Right forelimb (tissue), 1 donor: ENCODE measurements around the gene DUSP16.
A peak's percentile ranks its signal among the peaks of the same experiment; 100 is the strongest.
"Not testable (repeated sequence)": the region's sequence is repeated elsewhere in the genome, so short reads cannot be mapped to it uniquely, and the experiment has no call there.

Experiments used
- DNase-seq: peaks from one replicate; pipeline ENCODE4 v3.0.0-alpha.2; 2018

DUSP16 gene

DNA sequence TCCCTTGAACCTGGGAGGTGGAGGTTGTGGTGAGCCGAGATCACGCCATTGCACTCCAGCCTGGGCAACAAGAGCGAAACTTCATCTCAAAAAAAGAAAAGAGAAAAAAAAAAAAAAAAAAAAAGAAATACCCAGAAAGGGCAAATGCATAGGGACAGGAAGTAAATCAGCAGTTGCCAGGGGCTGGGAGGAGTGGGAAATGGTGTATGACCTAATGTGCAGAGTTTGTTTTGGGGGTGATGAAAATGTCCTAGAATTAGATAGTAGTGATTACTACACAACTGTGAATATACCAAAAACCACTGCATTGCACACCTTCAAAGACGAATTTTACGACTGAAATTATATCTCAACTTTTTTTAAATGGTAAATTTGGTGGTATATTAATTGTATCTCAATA is 20.4 kb downstream of the DUSP16 start:
- no peak for DNase-seq

DNA sequence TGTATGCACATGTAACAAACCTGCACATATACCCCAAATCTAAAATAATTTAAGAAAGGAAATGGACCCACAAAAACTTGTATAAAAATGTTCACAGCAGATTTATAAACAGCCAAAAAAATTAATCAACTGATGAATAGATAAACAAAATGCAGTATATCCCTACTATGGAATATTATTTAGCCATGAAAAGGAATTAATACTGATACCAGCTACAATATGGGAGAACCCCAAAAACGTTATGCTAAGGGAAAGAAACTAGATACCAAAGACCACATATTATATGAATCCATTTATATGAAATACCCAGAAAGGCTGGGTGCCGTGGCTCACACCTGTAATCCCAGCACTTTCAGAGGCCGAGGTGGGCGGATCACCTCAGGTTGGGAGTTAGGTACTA is 20.9 kb downstream of the DUSP16 start:
- no peak for DNase-seq

DNA sequence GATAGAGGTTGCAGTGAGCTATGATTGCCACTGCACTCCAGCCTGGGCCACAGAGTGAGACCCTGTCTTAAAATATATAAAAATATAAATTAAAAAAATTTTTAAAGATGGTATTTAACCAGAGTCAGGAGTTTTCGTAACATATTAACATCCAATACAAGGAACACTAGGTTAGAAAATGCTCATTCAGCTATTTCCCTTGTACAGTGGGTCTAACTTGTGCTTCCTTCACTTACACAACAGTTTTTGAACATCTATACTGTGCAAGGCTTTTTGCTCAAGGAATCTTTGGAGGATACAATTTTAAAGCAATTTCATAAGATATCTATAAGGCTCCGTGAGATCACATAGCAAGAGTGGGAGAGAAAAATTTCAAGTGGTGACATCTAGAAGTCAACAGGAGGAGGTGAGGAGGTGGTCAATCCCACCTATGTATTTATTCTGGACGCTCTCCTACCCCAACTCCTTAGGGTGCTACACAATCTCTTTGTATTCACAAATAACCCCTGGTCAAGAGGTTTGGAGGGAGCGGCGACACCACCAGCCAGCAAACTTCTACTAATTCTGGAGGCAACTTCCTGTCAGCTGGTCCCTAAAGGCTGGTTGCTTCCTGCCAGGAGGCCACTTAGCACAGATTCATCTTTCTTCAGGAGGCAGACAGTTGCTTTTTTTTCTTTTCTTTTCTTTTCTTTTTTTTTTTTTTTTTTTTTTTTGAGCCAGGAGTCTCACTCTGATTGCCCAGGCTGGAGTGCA is 22.2 kb downstream of the DUSP16 start:
- no peak for DNase-seq

DNA sequence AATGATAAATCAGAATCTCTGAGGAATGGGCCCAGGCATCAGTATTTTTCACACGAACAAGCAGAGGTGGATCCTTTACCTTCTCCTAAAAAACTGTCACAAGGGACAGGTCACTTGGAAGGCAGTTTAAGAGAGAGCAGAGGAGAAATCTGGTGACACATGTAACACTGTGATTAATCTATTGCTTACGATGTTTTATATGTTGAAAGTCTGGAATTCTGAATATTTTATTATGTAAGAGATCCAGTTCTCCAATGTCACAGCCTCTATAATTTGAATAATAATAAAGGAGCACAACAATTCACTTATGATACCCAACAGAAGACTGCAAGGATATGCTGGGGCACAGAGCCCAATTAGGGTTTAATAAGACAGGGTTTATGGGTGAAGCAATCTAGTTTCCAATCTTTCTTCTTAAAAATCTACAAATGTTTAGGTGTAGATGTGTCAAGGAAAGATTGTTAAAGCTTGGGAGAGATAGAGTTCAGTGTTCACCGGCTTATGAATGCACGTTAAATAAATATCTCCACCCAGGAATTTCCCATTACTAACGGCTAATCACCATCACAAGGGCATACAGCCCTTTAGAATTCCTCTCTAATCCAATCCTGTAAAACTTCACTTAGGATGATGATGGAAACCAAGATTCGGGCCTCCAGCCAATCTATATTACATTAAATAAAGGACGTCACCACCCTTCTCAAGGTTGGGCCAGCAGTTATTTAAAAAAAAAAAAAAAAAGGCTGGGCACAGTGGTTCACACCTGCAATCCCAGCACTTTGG is 23.4 kb downstream of the DUSP16 start:
- no peak for DNase-seq

DNA sequence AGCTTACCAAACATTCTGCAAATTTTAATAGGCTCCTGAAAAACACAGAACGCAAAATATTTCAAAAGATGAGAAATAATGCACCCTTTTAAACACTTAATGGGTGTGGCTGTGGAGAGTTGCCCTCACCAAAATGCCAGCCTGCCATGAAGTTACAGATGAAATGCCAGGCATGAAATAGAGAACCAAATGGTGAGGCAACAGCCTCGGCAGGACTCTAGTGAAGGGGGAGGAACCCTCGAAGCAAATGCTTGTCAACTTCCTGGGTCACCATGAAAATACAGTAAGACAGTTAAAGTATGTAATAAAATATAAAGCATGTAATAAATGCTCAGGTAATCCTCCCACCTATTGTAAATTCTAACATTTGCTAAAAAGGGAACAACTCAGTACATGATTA is 24.1 kb downstream of the DUSP16 start:
- no peak for DNase-seq

DNA sequence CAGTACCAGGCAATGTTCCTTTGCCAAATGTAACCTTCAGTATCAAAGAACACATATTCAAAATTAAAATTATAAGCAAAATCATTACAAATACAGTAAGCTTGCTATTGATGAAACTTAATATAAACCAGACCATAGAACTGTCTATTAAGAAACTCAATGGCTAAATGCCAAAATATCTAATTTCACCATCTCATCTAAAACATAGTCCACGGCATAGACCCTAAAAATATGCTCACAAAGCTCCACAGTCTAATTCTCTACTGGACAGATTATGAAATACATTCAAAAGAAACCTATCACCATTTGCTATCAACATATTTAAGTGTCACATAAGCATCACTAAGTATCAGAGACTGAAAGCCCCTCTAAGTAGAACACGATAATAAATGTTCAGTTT is 25.2 kb downstream of the DUSP16 start:
- no peak for DNase-seq

DNA sequence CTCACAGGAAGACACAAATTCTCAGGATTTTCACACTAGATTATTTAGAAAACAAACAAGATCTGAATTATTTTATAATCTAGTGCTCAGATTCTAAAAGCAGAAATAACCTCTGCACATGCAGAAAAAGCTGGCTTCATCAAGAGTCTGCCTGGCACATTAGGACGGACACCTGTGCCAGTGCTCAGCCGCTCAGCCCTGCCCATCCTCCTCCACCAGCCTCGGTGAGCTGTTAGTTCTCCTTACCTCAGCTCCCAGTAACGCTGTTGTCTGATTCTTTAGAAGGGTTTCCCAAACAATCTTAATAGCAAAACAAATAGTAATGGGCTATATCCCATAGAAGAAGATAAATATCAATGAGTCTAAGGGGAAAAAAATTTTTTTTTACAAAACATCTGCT is 27.7 kb downstream of the DUSP16 start:
- DNase-seq = no peak

DNA sequence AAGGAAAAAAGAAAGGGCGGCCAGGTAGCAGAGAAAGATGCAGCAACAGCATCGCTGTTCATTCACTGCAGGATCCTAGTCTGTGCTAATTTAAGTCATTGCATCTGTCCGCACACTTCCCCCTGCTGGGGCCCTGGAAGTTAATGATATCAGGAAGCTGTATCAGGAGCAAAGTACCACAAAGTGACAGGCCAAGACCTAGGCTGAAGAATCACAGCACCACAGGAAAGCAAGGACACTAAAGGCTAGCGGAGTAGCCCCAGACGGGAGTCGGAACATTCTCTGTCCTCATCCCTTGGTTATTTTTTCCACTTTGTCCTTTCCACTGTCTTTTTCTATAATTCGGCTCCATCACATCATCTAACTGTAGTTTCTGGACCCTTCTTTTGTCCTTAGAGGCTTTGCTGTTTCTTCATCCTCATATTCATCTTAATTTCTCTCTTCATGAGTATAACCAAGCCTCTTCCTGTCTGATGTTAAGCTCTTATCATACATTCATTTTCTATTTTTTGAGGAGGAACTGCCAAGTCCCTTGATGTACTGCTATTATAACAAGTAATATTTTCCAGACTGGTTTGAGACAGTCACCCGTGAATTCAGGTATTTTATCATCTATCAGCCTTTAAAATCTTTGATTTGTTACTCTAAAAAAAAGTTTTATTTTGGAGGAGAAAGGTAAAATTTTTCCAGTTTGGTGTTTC is 28.3 kb downstream of the DUSP16 start:
- no peak for DNase-seq

DNA sequence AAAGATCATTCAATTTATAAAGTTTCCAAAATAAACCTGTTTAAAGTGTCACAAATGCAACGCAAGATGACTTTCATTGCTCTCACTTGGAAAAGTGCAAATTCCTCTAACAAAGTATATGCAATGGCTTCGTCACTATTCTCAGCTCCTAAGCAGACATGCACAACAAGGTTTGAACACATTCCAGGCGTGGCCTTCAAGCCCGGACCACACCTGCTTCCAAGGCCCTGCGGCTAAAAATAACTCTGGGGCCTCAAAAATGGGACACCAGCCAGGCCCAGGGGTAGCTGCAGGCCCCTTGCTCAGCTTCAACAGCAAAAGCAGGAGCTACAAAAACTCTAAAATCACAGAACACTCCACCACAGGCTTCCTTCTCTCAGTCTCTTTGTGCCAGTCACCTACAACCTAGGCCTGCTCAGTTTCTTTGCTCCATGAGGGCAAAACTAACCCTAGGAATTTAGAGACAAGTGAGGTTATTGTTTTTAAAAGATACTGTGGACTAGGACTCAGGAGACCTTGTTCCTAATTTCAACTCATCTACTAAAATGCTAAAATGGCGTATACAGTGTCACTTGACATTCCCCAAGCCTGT is 29.3 kb downstream of the DUSP16 start:
- DNase-seq = peak; percentile 81

DNA sequence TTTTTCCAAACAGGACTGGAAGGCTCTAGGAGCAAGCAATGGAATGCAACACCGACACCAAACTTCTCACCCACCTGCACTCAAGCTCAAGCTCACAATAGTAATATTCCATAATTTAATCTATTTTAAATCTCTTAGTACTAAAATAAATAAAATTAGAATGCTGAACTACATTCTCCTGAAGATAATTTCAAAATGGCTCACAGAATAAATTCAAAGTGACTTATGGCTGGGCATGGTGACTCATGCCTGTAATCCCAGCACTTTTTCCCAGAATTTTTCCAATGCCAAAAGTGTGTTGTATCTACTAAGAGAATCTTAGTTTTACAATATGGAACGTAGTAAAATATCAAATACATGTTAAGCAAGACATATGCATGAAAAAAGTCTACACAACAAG is 31.5 kb downstream of the DUSP16 start:
- no peak for DNase-seq

DNA sequence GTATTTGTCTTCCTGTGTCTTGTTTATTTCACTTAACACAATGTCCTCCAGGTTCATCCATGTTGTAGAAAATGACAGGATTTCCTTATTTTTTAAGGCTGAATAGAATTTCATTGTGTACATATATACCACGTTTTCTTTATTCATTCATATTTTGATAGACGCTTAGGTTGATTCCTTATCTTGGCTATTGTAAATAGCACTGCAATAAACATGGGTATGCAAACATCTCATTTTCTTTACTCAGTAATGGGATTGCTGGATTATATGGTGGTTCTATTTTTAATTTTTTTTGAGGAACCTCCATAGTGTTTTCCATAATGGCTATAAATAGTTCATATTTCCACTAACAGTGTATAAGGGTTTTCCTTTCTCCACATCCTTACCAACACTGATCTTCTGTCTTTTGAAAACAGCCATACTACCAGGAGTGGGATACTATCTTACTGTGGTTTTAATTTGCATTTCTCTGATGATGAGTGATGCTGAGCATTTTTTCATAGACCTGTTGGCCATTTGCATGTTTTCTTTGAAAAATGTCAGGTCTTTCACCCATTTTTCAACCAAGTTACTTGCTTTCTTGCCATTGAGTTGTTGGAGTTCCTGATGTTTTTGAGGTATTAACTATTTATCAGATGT is 32.8 kb downstream of the DUSP16 start:
- DNase-seq = no peak

DNA sequence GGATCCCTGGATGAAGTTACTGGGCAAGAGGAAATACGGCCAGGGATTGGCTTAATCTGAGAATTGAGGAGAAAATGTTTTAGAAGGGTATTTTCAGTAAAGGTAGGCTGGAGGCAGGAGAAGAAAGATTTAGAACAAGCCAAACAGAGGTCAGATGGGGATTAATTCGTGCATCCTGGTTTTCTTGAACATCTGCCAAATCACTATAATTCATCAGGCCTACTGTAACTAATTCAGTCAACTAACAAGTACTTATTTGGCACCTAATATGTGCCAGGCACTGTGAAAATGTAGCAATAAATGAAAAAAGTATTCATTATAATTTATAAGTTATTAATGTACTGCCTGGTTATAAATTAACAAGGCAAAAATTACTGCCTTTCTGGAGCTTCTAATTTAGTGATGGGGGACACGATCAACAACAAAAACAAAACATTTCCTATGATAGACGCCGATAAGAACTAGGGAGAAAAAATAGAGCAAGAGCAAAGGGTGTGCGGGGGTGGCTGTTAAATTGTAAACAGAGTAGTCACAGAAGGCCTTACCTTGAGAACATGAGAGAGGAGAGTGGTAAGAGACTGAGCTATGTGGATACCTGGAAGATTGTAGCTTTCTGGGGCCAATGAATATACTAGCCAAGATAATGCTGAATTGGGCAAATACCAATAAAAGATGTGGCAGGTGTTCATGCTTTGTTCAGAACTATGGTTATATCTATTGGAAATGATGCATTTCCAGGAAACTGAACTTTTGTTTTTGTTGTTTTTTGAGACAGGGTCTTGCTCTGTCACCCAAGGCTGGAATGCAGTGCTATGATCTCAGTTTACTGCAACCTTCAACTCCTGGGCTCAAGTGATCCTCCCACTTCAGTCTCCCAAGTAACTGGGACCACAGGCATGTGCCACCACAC is 34.0 kb downstream of the DUSP16 start:
- DNase-seq = no peak

DNA sequence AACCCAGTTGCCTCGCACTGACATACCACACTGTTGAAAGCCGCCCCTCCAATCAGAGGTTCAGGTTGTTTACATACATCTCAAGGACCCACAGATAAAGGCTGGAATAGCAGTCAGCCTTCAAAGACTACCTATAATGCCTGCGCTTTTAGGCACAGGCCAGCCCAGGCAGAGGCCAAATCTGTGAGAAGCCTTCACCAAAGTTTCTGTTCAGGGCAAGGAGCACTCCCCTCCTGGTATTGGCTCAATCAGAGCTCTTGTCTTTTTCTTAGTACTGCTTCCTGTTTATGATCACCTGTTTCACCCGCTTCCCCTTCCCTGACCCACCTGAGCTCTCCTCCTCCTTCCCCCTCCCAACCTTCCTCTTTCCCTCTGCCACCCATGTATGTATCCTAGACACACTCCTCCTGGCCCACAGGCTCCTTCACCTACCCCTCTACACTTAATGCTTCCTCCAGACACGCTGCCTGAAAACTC is 34.8 kb downstream of the DUSP16 start:
- no peak for DNase-seq

DNA sequence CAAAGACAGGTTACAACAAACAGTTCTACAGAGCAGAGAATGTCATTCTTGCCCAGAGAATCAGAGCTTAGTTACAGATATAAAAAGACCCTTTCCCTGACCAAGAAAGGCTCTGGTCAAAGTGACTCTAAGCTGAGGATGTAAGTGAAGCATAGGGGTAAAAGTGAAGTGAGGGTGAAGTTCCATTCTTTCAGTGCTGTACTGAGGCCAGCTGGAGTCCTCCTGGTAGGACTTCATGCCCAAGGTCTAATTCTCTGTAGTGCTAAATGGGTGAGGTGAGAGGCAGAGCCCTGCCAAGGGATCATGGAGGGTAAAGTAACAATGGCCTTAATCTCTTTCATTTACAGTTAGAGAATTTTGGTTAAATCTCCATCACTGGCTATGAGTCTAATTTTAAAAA is 38.5 kb downstream of the DUSP16 start:
- DNase-seq = no peak

DNA sequence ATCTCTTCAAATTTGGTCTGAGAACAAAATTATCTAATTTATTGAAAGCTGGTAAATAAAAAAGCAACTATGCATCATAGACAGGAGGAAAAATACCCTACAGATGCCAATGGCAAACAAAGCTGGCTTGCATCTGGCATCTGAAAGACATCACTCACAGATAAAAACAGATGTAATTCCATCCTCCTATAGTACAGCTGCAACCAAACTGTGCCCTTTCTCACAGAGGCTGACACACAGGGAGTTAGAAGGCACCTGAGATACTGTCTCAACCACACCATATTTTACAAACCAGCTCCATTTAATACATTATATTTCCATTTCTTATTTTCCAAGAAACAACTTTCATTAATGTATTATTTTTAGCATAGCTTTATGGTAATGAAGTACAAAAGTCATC is 39.4 kb downstream of the DUSP16 start:
- no peak for DNase-seq

DNA sequence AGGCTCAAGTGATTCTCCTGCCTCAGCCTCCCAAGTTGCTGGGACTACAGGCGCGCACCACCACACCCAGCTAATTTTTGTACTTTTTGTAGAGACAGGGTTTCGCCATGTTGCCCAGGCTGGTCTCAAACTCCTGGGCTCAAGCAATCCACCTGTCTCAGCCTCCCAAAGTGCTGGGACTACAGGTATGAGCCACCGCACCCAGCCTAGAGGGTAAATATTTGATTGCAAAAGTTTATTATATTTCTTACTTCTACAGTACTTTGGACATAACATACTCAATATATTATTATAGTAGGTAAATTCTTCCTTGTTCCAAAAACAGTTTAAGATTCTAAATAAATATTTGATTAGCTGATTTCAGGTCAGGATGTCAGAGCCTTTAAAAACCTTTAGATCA is 40.0 kb downstream of the DUSP16 start:
- DNase-seq = not testable (repeated sequence)

DNA sequence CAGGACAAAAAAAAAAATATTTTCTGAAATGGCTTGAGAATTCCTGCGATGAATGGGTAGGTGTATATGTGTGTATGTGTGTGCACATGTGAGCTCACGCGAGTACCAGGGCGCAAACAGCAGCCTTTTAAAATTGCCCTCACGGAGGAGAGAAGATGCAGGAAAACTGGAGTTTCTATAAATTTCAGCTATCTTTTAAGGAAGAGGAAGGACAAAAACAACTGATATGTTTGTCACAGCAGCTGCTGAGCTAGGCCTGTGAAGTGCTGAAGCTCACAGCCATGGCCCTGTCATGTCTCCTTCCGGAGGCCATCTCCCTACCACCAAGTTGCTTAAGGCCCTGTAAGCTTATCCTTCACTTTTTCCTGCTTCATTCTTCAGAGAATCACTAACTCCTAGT is 40.8 kb downstream of the DUSP16 start:
- no peak for DNase-seq

DNA sequence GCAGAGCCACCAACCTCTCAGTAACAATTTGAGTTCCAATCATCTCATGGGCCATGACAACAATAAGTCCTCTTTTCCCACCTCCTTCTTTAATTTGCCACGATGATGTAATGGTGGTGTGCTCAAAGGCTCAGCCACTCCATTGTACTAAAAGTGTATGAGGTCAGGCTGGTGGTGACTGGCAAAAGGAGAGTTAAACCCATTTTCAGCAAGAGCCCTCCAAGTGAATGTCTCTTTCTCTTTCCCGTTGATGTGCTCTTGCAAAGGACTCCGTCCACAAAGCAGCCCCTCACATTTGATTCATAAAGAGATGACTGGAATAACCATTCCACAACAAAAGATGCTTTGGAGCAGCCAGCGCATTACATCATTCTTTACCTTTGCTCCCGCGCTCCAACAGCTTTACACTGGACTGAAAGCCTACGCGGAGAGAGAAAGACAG is 41.6 kb downstream of the DUSP16 start:
- no peak for DNase-seq

DNA sequence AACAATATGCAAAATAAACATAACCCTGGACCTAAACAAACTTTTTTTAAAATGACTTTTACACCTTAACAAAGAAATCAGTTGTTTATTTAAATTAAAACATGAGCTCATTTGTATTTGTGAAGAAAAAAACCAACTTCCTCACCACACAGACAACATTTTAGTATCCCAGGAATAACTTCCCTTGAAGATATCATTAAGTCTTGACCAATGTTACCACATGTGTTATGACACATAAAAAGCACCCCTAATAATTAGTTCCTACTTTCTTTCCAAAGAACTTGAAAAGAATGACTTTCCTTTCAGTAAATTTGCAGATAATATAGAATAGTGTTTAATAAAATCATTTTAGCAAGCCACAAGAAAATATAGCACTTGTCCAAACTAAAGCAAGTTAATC is 42.4 kb downstream of the DUSP16 start:
- no peak for DNase-seq

DNA sequence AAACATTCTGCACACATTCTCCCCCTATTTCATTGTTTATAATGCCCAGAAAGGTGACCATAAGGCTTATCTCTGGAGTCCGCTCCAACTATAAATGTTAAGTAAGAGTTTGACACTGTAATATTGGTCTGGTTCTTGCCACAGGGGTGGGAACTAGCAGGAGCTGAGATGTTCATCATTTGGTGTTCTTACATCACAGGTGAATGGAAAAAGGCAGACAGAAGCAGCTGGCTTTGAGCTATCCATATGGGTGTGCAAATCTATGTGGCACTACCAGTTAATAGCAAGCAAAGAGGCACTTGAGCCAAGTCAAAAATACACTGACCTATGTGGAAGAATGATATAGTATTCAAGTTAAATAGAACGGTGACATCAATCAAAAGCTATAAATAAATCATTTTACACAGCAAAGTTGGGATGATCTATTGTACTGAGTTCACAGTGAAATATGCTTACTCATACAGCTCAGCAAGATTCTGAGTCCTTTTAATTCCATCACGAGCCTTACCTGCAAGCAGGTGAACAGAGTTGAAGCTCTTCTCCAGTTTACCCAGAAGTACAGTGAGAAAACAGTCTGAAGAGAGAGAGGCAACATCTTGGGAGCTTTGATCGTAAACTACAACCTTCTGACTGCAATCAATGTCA is 43.2 kb downstream of the DUSP16 start:
- DNase-seq = no peak

DNA sequence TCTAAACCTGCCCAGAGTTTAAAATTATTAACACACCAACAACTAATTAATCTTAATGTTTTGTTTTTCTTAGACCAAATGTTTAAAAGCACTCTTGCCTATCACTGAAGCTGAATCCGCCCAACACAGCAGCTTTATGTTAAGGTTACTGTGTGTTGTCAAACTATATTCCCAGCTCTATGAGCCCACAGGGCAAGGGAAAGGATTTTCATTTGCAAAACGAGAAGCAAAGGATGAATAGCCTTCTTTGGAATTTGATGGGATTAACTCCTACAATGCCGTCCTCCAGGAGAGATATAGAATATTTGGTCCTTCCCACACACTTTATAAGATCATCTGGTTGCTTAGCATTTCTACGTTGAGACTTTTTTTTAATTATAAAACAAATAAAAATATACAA is 43.7 kb downstream of the DUSP16 start:
- no peak for DNase-seq
